SH-SY5Y (cell line): ENCODE data around the gene ZNRF1.

Experiments
- GATA2 ChIP-seq: IDR thresholded peaks from 2 replicates; pipeline ENCODE4 v1.6.1; 2011; ENCODE audit warnings: mild to moderate bottlenecking, low read depth, low read length
- GATA3 ChIP-seq: IDR thresholded peaks from 2 replicates; pipeline ENCODE4 v1.6.1; 2011; ENCODE audit warnings: low read depth, mild to moderate bottlenecking, low read length, moderate library complexity

GRCh38 chr16:74951681-74952080, 47.1 kb upstream of the ZNRF1 start:
- TF ChIP-seq GATA2 (no peak), GATA3 (no peak)
